ENCODE results near the gene RBL2. TPM values are rescaled to one million over a fixed set of nuclear protein-coding genes. Genes with fewer than 3 reads are reported as not detected.

RBL2 gene
- total and polyA plus RNA-seq, 9 of the 15 experiments (the other 6 are each of a cell fraction or from before 2014, with no cell fraction given) = 7.8 to 76.3 (median 28.5) TPM

- no peak for TF ChIP-seq HBP1 (CRISPR knock-in tag; IDR thresholded peaks at IDR 0.05)
- no peak for TF ChIP-seq CREB1 (IDR thresholded peaks at IDR 0.05)
- no peak for TF ChIP-seq CREB1 (CRISPR knock-in tag; IDR thresholded peaks at IDR 0.05)
- TF ChIP-seq NKRF (IDR thresholded peaks at IDR 0.05; ENCODE audit: borderline replicate concordance) = no peak
- no peak for TF ChIP-seq MAX (CRISPR knock-in tag; IDR thresholded peaks at IDR 0.05)
- TF ChIP-seq ILK (tag; IDR thresholded peaks at IDR 0.05; ENCODE audit: borderline replicate concordance, low read depth) = peak; percentile 23; the same call in 1 of the 2 replicates
- no peak for TF ChIP-seq CHD4 (IDR thresholded peaks at IDR 0.05; ENCODE audit: insufficient read depth, insufficient replicate concordance, low read depth, low read length, poor library complexity, severe bottlenecking)
- TF ChIP-seq SRF (CRISPR knock-in tag; IDR thresholded peaks at IDR 0.05) = no peak
- TF ChIP-seq ZNF12 (CRISPR knock-in tag; IDR thresholded peaks at IDR 0.05) = no peak
- TF ChIP-seq THRAP3 (IDR thresholded peaks at IDR 0.05; ENCODE audit: borderline replicate concordance) = no peak
- TF ChIP-seq EWSR1 (IDR thresholded peaks at IDR 0.05; ENCODE audit: borderline replicate concordance, low read depth, partially characterized antibody) = no peak
- TF ChIP-seq HDGF (IDR thresholded peaks at IDR 0.05) = no peak
- no peak for TF ChIP-seq ZNF165 (CRISPR knock-in tag; IDR thresholded peaks at IDR 0.05; ENCODE audit: borderline replicate concordance)
- no peak for TF ChIP-seq HES1 (IDR thresholded peaks at IDR 0.05; ENCODE audit: low read depth)
- TF ChIP-seq MCM7 (IDR thresholded peaks at IDR 0.05) = no peak
- peak; percentile 18; the same call in 1 of the 2 replicates for TF ChIP-seq E4F1 (CRISPR knock-in tag; IDR thresholded peaks at IDR 0.05; ENCODE audit: borderline replicate concordance)
- no peak for TF ChIP-seq NFE2 (IDR thresholded peaks at IDR 0.05; ENCODE audit: low read depth)
- no peak for TF ChIP-seq ZNF436 (CRISPR knock-in tag; IDR thresholded peaks at IDR 0.05)
- no peak for TF ChIP-seq FOXJ2 (tag; IDR thresholded peaks at IDR 0.05)
- no peak for TF ChIP-seq GABPA (tag; conservative IDR thresholded peaks at IDR 0.05; ENCODE audit: low read depth)
- no peak for TF ChIP-seq HMGXB4 (CRISPR knock-in tag; IDR thresholded peaks at IDR 0.05)
These were observed 3.9 kb upstream of the RBL2 start (continued) for GRCh38 chr16:53430363-53430762.
